GM23338 (cell line): ENCODE results near the gene NSF.

ENCODE experiments used
- CREB1 ChIP-seq: fragments of 250-450 bp; sonication (Bioruptor Pico); IDR thresholded peaks from 2 replicates; pipeline ENCODE4 v1.5.0; 2020; ENCODE audit warnings: low read depth, mild to moderate bottlenecking, moderate library complexity
- EZH2 ChIP-seq: fragments of 200-600 bp; sonication (generic); IDR thresholded peaks from one replicate; pipeline ENCODE4 v1.8.0; 2017; ENCODE audit warnings: antibody characterized with exemption, mild to moderate bottlenecking, low read depth; ENCODE audit not compliant: unreplicated experiment
- EZH2phosphoT487 ChIP-seq: fragments of 200-600 bp; sonication (generic); IDR thresholded peaks from one replicate; pipeline ENCODE4 v1.8.1; 2018; ENCODE audit warnings: antibody characterized with exemption; ENCODE audit not compliant: unreplicated experiment
- JUNB ChIP-seq: IDR thresholded peaks from one replicate; pipeline ENCODE4 v1.6.1; 2016; ENCODE audit warnings: antibody characterized with exemption; ENCODE audit not compliant: unreplicated experiment
- NANOG ChIP-seq: IDR thresholded peaks from 2 replicates; pipeline ENCODE4 v1.6.1; 2016; ENCODE audit warnings: antibody characterized with exemption, borderline replicate concordance
- POLR2AphosphoS5 ChIP-seq: IDR thresholded peaks from 2 replicates; pipeline ENCODE4 v1.6.1; 2016; ENCODE audit warnings: antibody characterized with exemption, low read depth
- STAT1 ChIP-seq: IDR thresholded peaks from one replicate; pipeline ENCODE4 v1.6.1; 2016; ENCODE audit warnings: antibody characterized with exemption; ENCODE audit not compliant: unreplicated experiment
- ZNF114 ChIP-seq: fragments of 250-450 bp; sonication (Bioruptor Pico); IDR thresholded peaks from 2 replicates; pipeline ENCODE4 v1.5.0; 2020; ENCODE audit warnings: mild to moderate bottlenecking, moderate library complexity
- ZNF331 ChIP-seq: fragments of 250-450 bp; sonication (Bioruptor Pico); IDR thresholded peaks from 2 replicates; pipeline ENCODE4 v1.5.0; 2020; ENCODE audit warnings: low read depth, mild to moderate bottlenecking, moderate library complexity
- TF ChIP-seq, protein P1 (sequence below): IDR thresholded peaks from one replicate; pipeline ENCODE4 v1.6.1; 2018; ENCODE audit warnings: antibody characterized with exemption; ENCODE audit not compliant: unreplicated experiment
- TF ChIP-seq, protein P2 (sequence below), 2 experiments: fragments of 200-600 bp in 1 of 2; sonication (generic) in 1 of 2; conservative IDR thresholded peaks; 2 replicates each; pipeline versions ENCODE4 v1.5.1 to v1.6.1; 2016 to 2017; ENCODE audit warnings: antibody characterized with exemption in 2 of 2, low read depth in 2 of 2, mild to moderate bottlenecking in 2 of 2, moderate library complexity in 1 of 2
- TF ChIP-seq, protein P3 (sequence below): IDR thresholded peaks from 2 replicates; pipeline ENCODE4 v1.6.1; 2016; ENCODE audit warnings: antibody characterized with exemption
- TF ChIP-seq, protein P4 (sequence below): fragments of 250-450 bp; sonication (Bioruptor Pico); IDR thresholded peaks from 2 replicates; pipeline ENCODE4 v1.5.0; 2020; ENCODE audit warnings: mild to moderate bottlenecking, moderate library complexity

DNA sequence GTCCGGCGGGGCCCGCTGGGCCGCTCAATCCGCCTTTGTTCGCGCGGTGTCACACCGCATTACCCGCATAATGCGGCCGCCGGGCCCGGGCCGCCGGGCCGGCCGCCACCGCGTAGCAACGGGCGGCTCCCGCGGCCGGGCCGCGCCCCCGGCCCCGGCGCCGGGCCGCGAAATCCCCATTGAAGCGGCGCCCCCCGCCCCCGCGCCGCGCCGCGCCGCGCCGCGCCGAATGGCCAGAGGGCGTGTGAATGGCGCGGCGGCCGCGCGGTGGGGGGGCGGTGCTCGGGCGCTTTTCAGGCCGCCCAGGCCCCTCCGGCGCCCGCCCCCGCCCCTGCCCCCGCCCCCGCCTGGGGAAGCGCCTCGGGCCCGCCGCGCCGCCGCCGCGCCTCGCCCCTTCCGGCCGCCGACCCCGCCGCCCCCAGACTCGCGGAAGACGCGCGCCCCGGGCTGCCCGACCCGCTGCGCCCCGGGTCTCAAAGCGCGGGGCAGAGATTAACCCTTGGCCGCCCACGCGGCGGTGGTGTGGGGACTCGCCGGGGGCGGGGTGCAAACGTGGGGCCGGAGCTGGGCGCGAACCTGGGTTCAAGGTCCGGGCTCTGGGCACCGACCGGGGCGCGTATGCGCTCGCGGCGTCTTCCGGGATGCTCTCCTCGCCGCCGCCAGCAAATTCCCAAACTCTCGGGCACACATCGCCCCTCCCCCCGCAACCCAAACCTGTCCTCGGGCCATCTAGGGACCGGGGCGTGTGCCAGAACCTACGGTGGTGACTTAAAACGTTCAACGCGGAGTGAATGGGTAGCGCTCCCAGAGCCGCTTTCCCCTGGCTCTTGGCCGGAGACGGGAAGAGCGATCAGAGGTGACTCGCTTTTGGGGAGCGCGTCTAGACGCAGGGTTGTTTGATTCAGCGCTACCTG lies 181.3 kb downstream of the NSF start:
- TF ChIP-seq, protein P1, sequence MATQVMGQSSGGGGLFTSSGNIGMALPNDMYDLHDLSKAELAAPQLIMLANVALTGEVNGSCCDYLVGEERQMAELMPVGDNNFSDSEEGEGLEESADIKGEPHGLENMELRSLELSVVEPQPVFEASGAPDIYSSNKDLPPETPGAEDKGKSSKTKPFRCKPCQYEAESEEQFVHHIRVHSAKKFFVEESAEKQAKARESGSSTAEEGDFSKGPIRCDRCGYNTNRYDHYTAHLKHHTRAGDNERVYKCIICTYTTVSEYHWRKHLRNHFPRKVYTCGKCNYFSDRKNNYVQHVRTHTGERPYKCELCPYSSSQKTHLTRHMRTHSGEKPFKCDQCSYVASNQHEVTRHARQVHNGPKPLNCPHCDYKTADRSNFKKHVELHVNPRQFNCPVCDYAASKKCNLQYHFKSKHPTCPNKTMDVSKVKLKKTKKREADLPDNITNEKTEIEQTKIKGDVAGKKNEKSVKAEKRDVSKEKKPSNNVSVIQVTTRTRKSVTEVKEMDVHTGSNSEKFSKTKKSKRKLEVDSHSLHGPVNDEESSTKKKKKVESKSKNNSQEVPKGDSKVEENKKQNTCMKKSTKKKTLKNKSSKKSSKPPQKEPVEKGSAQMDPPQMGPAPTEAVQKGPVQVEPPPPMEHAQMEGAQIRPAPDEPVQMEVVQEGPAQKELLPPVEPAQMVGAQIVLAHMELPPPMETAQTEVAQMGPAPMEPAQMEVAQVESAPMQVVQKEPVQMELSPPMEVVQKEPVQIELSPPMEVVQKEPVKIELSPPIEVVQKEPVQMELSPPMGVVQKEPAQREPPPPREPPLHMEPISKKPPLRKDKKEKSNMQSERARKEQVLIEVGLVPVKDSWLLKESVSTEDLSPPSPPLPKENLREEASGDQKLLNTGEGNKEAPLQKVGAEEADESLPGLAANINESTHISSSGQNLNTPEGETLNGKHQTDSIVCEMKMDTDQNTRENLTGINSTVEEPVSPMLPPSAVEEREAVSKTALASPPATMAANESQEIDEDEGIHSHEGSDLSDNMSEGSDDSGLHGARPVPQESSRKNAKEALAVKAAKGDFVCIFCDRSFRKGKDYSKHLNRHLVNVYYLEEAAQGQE, result no peak
- TF ChIP-seq, protein P2, sequence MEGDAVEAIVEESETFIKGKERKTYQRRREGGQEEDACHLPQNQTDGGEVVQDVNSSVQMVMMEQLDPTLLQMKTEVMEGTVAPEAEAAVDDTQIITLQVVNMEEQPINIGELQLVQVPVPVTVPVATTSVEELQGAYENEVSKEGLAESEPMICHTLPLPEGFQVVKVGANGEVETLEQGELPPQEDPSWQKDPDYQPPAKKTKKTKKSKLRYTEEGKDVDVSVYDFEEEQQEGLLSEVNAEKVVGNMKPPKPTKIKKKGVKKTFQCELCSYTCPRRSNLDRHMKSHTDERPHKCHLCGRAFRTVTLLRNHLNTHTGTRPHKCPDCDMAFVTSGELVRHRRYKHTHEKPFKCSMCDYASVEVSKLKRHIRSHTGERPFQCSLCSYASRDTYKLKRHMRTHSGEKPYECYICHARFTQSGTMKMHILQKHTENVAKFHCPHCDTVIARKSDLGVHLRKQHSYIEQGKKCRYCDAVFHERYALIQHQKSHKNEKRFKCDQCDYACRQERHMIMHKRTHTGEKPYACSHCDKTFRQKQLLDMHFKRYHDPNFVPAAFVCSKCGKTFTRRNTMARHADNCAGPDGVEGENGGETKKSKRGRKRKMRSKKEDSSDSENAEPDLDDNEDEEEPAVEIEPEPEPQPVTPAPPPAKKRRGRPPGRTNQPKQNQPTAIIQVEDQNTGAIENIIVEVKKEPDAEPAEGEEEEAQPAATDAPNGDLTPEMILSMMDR (conservative IDR thresholded peaks at IDR 0.05; ENCODE audit: low read depth in 2 of 2), result no peak
- no peak for TF ChIP-seq EZH2
- no peak for TF ChIP-seq POLR2AphosphoS5
- no peak for TF ChIP-seq EZH2phosphoT487
- no peak for TF ChIP-seq JUNB
- TF ChIP-seq CREB1 (CRISPR knock-in tag), result no peak
- TF ChIP-seq STAT1, result no peak
- TF ChIP-seq, protein P3, sequence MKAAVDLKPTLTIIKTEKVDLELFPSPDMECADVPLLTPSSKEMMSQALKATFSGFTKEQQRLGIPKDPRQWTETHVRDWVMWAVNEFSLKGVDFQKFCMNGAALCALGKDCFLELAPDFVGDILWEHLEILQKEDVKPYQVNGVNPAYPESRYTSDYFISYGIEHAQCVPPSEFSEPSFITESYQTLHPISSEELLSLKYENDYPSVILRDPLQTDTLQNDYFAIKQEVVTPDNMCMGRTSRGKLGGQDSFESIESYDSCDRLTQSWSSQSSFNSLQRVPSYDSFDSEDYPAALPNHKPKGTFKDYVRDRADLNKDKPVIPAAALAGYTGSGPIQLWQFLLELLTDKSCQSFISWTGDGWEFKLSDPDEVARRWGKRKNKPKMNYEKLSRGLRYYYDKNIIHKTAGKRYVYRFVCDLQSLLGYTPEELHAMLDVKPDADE, result no peak
- no peak for TF ChIP-seq ZNF114 (CRISPR knock-in tag)
- TF ChIP-seq ZNF331 (CRISPR knock-in tag), result no peak
- TF ChIP-seq NANOG, result no peak
- TF ChIP-seq, protein P4, sequence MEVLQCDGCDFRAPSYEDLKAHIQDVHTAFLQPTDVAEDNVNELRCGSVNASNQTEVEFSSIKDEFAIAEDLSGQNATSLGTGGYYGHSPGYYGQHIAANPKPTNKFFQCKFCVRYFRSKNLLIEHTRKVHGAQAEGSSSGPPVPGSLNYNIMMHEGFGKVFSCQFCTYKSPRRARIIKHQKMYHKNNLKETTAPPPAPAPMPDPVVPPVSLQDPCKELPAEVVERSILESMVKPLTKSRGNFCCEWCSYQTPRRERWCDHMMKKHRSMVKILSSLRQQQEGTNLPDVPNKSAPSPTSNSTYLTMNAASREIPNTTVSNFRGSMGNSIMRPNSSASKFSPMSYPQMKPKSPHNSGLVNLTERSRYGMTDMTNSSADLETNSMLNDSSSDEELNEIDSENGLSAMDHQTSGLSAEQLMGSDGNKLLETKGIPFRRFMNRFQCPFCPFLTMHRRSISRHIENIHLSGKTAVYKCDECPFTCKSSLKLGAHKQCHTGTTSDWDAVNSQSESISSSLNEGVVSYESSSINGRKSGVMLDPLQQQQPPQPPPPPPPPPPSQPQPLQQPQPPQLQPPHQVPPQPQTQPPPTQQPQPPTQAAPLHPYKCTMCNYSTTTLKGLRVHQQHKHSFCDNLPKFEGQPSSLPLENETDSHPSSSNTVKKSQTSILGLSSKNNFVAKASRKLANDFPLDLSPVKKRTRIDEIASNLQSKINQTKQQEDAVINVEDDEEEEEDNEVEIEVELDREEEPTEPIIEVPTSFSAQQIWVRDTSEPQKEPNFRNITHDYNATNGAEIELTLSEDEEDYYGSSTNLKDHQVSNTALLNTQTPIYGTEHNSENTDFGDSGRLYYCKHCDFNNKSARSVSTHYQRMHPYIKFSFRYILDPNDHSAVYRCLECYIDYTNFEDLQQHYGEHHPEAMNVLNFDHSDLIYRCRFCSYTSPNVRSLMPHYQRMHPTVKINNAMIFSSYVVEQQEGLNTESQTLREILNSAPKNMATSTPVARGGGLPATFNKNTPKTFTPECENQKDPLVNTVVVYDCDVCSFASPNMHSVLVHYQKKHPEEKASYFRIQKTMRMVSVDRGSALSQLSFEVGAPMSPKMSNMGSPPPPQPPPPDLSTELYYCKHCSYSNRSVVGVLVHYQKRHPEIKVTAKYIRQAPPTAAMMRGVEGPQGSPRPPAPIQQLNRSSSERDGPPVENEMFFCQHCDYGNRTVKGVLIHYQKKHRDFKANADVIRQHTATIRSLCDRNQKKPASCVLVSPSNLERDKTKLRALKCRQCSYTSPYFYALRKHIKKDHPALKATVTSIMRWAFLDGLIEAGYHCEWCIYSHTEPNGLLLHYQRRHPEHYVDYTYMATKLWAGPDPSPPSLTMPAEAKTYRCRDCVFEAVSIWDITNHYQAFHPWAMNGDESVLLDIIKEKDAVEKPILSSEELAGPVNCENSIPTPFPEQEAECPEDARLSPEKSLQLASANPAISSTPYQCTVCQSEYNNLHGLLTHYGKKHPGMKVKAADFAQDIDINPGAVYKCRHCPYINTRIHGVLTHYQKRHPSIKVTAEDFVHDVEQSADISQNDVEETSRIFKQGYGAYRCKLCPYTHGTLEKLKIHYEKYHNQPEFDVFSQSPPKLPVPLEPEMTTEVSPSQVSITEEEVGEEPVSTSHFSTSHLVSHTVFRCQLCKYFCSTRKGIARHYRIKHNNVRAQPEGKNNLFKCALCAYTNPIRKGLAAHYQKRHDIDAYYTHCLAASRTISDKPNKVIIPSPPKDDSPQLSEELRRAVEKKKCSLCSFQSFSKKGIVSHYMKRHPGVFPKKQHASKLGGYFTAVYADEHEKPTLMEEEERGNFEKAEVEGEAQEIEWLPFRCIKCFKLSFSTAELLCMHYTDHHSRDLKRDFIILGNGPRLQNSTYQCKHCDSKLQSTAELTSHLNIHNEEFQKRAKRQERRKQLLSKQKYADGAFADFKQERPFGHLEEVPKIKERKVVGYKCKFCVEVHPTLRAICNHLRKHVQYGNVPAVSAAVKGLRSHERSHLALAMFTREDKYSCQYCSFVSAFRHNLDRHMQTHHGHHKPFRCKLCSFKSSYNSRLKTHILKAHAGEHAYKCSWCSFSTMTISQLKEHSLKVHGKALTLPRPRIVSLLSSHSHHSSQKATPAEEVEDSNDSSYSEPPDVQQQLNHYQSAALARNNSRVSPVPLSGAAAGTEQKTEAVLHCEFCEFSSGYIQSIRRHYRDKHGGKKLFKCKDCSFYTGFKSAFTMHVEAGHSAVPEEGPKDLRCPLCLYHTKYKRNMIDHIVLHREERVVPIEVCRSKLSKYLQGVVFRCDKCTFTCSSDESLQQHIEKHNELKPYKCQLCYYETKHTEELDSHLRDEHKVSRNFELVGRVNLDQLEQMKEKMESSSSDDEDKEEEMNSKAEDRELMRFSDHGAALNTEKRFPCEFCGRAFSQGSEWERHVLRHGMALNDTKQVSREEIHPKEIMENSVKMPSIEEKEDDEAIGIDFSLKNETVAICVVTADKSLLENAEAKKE (CRISPR knock-in tag), result no peak
